ENCODE results near the gene NFKBIL1.

NFKBIL1 gene

DNA sequence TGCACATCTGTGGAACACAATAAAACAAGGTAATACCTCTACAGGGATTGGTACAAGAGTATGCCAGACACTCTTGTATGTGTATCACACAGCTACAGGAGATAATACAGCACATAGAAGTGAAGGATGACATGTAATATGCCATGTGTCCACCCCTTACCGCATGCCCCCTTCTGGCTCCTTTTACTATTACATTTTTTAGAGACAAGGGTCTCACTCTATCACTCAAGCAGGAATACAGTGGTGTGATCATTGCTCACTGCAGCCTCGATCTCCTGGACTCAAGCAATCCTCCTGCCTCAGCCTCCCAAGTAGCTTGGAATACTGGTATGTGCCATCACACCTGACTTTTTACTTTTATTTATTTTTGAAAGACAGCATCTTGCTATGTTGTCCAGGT is 49.6 kb downstream of the NFKBIL1 start:
- no peak for TF ChIP-seq GLIS3 (CRISPR knock-in tag; IDR thresholded peaks at IDR 0.05)
- TF ChIP-seq ZNF8 (CRISPR knock-in tag; IDR thresholded peaks at IDR 0.05) = no peak
- TF ChIP-seq ZFP30 (CRISPR knock-in tag; IDR thresholded peaks at IDR 0.05) = no peak
- TF ChIP-seq RARB (CRISPR knock-in tag; IDR thresholded peaks at IDR 0.05) = no peak
- TF ChIP-seq OSR1 (CRISPR knock-in tag; IDR thresholded peaks at IDR 0.05) = no peak
- no peak for TF ChIP-seq ZFP3 (CRISPR knock-in tag; IDR thresholded peaks at IDR 0.05)
- no peak for TF ChIP-seq PPARA (CRISPR knock-in tag; IDR thresholded peaks at IDR 0.05; ENCODE audit: borderline replicate concordance)
- TF ChIP-seq ZNF70 (CRISPR knock-in tag; IDR thresholded peaks at IDR 0.05) = no peak
- TF ChIP-seq, protein P1, sequence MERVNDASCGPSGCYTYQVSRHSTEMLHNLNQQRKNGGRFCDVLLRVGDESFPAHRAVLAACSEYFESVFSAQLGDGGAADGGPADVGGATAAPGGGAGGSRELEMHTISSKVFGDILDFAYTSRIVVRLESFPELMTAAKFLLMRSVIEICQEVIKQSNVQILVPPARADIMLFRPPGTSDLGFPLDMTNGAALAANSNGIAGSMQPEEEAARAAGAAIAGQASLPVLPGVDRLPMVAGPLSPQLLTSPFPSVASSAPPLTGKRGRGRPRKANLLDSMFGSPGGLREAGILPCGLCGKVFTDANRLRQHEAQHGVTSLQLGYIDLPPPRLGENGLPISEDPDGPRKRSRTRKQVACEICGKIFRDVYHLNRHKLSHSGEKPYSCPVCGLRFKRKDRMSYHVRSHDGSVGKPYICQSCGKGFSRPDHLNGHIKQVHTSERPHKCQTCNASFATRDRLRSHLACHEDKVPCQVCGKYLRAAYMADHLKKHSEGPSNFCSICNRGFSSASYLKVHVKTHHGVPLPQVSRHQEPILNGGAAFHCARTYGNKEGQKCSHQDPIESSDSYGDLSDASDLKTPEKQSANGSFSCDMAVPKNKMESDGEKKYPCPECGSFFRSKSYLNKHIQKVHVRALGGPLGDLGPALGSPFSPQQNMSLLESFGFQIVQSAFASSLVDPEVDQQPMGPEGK (CRISPR knock-in tag; IDR thresholded peaks at IDR 0.05; ENCODE audit: borderline replicate concordance) = no peak
- TF ChIP-seq CSRNP3 (CRISPR knock-in tag; IDR thresholded peaks at IDR 0.05) = no peak
- TF ChIP-seq TSHZ2 (CRISPR knock-in tag; IDR thresholded peaks at IDR 0.05) = no peak
- peak; percentile 82 for ATAC-seq

GRCh38 chr6:31607317-31607716 is 59.9 kb downstream of the NFKBIL1 start:
- TF ChIP-seq, protein P2, sequence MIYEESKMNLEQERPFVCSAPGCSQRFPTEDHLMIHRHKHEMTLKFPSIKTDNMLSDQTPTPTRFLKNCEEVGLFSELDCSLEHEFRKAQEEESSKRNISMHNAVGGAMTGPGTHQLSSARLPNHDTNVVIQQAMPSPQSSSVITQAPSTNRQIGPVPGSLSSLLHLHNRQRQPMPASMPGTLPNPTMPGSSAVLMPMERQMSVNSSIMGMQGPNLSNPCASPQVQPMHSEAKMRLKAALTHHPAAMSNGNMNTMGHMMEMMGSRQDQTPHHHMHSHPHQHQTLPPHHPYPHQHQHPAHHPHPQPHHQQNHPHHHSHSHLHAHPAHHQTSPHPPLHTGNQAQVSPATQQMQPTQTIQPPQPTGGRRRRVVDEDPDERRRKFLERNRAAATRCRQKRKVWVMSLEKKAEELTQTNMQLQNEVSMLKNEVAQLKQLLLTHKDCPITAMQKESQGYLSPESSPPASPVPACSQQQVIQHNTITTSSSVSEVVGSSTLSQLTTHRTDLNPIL (CRISPR knock-in tag; IDR thresholded peaks at IDR 0.05; ENCODE audit: low read depth) = no peak
- no peak for TF ChIP-seq PPARA (CRISPR knock-in tag; IDR thresholded peaks at IDR 0.05; ENCODE audit: borderline replicate concordance)
- TF ChIP-seq, protein P1 (CRISPR knock-in tag; IDR thresholded peaks at IDR 0.05; ENCODE audit: borderline replicate concordance) = no peak
- no peak for TF ChIP-seq ZC3H10 (CRISPR knock-in tag; IDR thresholded peaks at IDR 0.05)
- no peak for TF ChIP-seq ZFP30 (CRISPR knock-in tag; IDR thresholded peaks at IDR 0.05)
- TF ChIP-seq CSRNP3 (CRISPR knock-in tag; IDR thresholded peaks at IDR 0.05) = no peak
- no peak for TF ChIP-seq ZNF565 (CRISPR knock-in tag; conservative IDR thresholded peaks at IDR 0.05; ENCODE audit: low read depth)
- no peak for TF ChIP-seq OSR1 (CRISPR knock-in tag; IDR thresholded peaks at IDR 0.05)
- no peak for TF ChIP-seq SNAI2 (CRISPR knock-in tag; IDR thresholded peaks at IDR 0.05)
- no peak for TF ChIP-seq TOX (CRISPR knock-in tag; IDR thresholded peaks at IDR 0.05; ENCODE audit: borderline replicate concordance)
- no peak for ATAC-seq

All from SK-N-SH treated with all-trans-retinoic acid at 6 μM for 48 hours (cell line).